Thoracic aorta (tissue), 2 donors: ENCODE data around the gene MED16. TPM values are rescaled to one million over a fixed set of nuclear protein-coding genes. Genes with fewer than 3 reads are reported as not detected.
A peak's percentile ranks its signal among the peaks of the same experiment; 100 is the strongest.

ENCODE experiments used
- ATAC-seq: fragments of 150-250 bp; one replicate; pipeline ENCODE4 v1.8.0; 2017; ENCODE audit warnings: low read depth; ENCODE audit not compliant: insufficient number of reproducible peaks, low FRiP score
- DNase-seq: peaks from one replicate; pipeline ENCODE4 v3.0.0-alpha.2; 2020; ENCODE audit warnings: low spot score
- H3K27ac ChIP-seq, 2 donors: fragments of 200-600 bp; sonication (generic); 1 replicate in 1 of 2; 2 replicates in 1 of 2; pipeline ENCODE4 v1.5.1; 2016; ENCODE audit warnings: mild to moderate bottlenecking in 2 of 2, moderate library complexity in 2 of 2
- H3K27me3 ChIP-seq: fragments of 200-600 bp; sonication (generic); replicated peaks from 2 replicates; pipeline ENCODE4 v1.6.0; 2016; ENCODE audit warnings: mild to moderate bottlenecking; ENCODE audit not compliant: insufficient read depth
- H3K36me3 ChIP-seq: fragments of 200-600 bp; sonication (generic); one replicate; pipeline ENCODE4 v1.5.1; 2016
- H3K4me1 ChIP-seq, 2 donors: fragments of 200-600 bp; sonication (generic); 1 replicate in 1 of 2; 2 replicates in 1 of 2; pipeline versions ENCODE4 v1.5.1 to v1.6.0; 2016; ENCODE audit warnings: low read depth in 2 of 2, mild to moderate bottlenecking in 1 of 2; ENCODE audit not compliant: control insufficient read depth in 1 of 2
- H3K4me3 ChIP-seq: fragments of 200-600 bp; sonication (generic); 2 replicates; pipeline ENCODE4 v1.5.1; 2016; ENCODE audit warnings: mild to moderate bottlenecking
- H3K9me3 ChIP-seq: fragments of 200-600 bp; sonication (generic); 2 replicates; pipeline ENCODE4 v1.5.1; 2016
- total RNA-seq, 2 donors: library from RNA; depleted of rRNA; stranded (reverse); fragments of >200 nt; gene quantifications; one replicate each; pipeline versions ENCODE4 v1.1.0 to v1.2.3, GENCODE V29; 2016
- TF ChIP-seq, protein P1 (sequence below): fragments of 200-600 bp; sonication (generic); IDR thresholded peaks from one replicate; pipeline ENCODE4 v1.5.1; 2019; ENCODE audit warnings: antibody characterized with exemption

MED16 gene
- total RNA-seq, 2 donors from 2014 or later: 29.1 to 38.0 TPM

DNA sequence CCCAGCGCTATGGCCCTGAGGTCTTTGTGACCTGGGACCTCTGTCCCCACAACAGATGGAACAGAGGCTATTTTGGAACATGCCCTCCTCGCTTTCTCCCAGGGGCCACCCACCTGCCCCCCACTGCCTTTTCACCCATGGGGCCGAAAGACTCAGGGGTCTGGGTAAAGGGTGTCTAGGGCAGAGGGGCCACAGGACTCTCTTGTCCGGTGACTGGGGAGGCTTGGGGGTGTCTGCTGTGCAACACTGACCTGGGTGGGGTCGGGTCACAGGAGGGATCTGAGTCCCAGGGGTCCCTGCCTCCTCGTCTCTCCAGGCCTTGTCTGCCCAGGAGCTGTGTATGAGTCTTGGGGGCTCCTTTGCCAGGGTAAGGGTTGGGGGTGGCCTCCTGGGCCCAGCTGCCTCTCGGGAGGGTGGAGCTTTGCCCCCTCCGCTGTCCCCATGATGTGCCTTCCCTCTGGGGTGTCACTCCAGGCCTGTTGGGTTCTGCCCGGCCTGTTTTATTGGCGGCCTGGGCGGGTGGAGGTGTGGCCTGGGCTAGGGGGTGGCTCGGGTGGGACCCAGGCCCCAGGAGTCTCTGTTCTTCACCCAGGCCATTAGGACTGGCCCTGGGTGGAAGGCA lies 34.9 kb upstream of the MED16 start:
- no peak for DNase-seq
- Histone ChIP-seq H3K27me3 (no peaks in the 10 kb centered on the region), H3K4me1 (peaks cover 17 to 35% of the 10 kb centered on the region in 2 donors), H3K27ac (no peak overlapping the region), H3K9me3 (no peaks in the 10 kb centered on the region), H3K4me3 (peak overlapping the region; percentile 79), H3K36me3 (no peaks in the 10 kb centered on the region)
- no peak for ATAC-seq
- TF ChIP-seq, protein P1, sequence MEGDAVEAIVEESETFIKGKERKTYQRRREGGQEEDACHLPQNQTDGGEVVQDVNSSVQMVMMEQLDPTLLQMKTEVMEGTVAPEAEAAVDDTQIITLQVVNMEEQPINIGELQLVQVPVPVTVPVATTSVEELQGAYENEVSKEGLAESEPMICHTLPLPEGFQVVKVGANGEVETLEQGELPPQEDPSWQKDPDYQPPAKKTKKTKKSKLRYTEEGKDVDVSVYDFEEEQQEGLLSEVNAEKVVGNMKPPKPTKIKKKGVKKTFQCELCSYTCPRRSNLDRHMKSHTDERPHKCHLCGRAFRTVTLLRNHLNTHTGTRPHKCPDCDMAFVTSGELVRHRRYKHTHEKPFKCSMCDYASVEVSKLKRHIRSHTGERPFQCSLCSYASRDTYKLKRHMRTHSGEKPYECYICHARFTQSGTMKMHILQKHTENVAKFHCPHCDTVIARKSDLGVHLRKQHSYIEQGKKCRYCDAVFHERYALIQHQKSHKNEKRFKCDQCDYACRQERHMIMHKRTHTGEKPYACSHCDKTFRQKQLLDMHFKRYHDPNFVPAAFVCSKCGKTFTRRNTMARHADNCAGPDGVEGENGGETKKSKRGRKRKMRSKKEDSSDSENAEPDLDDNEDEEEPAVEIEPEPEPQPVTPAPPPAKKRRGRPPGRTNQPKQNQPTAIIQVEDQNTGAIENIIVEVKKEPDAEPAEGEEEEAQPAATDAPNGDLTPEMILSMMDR: no peak

DNA sequence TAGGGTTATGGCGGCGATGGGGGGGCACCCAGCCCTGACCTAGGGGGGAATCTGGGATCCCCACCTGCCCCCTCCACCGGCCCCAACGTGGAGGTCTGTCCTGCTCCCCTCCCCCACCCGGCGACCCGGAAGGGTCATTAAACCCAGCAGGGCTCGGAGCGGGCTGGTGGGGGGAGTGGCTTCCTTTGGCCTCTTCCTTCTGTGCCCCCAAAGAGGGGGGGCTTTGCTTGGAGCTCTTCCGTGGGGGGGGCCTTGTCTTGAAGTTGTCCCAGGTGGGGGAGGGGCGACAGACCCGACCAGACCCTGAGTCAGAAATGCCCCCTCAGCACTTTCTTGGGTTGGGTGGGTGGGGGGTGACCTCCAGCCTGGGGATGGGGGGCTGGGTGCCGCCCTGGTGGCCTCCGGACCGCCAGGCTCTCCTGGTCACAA lies 34.4 kb upstream of the MED16 start:
- H3K9me3 ChIP-seq: no peaks in the 10 kb centered on the region
- no peaks in the 10 kb centered on the region for H3K27me3 ChIP-seq
- peak overlapping the region in 1 of 2 donors; percentile 41 for H3K27ac ChIP-seq
- TF ChIP-seq, protein P1: no peak
- peak overlapping the region; percentile 79 for H3K4me3 ChIP-seq
- peaks cover 12 to 29% of the 10 kb centered on the region in 2 donors for H3K4me1 ChIP-seq
- DNase-seq (no peak), ATAC-seq (no peak)
- H3K36me3 ChIP-seq: no peaks in the 10 kb centered on the region

DNA sequence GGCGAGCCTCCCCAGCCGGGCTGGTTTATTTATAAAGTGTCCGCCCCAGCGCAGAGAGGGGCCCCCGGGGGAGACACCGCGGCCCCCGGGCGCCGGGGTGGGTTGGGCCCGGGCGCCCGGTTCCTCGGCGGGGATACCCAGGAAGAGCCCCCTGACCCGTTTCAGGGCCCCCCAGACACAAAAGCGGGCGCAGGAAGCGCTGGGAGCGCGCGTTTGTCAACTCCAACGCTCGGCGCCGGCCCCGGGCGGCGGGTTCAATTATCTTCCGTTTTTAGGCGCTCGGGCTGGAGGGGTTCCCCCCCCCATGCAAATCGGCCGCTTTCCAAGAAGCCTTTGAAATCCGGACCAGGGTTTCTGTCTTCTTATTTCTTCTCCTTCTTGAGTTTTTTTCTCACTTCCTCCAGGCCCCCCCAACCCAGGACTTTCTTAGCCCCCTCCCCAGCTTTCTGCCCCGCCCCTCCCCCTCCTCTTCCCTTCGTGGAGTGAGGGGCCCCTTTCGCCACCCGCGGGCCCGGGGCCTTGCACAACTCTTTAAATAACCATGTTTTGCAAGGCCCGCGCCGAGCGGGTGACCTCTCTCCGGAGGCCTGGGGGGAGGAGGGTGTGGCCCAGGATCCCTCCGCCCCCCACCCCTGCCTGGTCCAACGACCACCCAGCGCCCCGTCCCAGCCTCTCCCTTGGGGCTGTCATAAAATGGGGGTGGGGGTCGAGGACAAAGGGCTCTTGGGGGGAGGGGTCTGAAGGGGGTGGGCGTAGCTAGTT lies 33.8 kb upstream of the MED16 start:
- peaks cover 11 to 29% of the 10 kb centered on the region in 2 donors for H3K4me1 ChIP-seq
- peak overlapping the region in 1 of 2 donors; percentile 46 for H3K27ac ChIP-seq
- H3K36me3 ChIP-seq: no peaks in the 10 kb centered on the region
- TF ChIP-seq, protein P1: no peak
- no peak for DNase-seq
- H3K9me3 ChIP-seq: no peaks in the 10 kb centered on the region
- H3K27me3 ChIP-seq: no peaks in the 10 kb centered on the region
- no peak for ATAC-seq
- peak overlapping the region; percentile 79 for H3K4me3 ChIP-seq

DNA sequence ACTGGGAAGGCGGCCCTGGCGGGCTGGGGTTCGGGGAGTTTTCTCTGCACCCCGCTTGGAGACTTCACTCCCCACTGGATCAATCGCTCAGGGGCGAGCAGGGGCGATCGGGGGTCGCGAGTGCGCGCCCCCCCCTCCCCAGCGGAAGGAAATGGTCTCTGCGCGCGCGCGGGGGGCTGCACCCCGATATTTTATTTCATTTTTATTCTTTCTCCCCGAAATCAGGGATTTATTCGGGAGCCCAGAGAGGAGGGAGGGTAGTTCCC lies 33.3 kb upstream of the MED16 start:
- H3K4me1 ChIP-seq: peaks cover 11 to 29% of the 10 kb centered on the region in 2 donors
- no peak for DNase-seq
- H3K27ac ChIP-seq: peak overlapping the region; percentile 38 to 46
- H3K9me3 ChIP-seq: no peaks in the 10 kb centered on the region
- no peaks in the 10 kb centered on the region for H3K36me3 ChIP-seq
- no peak for ATAC-seq
- H3K27me3 ChIP-seq: no peaks in the 10 kb centered on the region
- H3K4me3 ChIP-seq: peak overlapping the region; percentile 79
- TF ChIP-seq, protein P1: no peak

DNA sequence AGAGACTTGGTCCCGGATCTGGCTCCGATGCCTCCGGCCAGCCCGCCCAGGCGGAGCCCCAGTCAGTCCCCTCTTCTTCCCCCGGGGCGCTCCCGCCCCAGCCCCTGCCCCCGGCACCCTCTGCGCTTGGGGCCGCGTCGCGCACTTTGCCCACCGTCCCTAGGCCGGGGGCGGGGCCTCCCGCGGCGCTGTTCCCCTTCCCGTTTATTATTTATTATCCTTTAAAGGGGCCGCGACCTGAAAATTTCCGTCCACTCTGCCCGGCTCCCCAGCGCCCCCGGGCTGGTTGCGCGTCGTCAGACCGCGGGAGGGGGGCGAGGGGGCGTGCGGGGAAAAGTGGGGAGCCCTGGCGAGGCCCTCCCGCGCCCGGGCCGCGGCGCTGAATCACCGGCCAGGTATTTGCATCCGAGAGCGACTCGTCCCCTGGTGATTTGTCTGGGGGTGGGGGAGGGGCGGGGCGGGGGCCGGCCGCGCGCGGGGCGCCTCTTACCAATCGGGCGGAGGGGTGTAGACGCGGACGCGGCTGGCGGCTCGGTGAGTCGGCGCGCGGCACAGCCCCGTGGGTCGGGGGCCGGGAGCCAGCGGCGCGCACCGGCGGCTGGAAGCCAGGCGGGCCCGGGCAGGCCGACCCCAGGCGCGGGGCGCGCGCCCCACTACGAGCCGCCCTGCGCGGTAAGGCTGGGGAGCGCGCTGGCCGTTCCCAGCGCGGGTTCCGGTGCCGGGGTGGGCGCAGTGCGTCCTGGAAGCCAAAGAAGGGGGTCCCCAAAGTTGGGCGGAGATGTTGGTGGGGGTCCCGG lies 32.7 kb upstream of the MED16 start, which contains the start of gene ARID3A:
TSS of gene ARID3A (plus strand) at position 510 of the 797 bp plus-strand sequence. CDS start 3,494 bp downstream, outside the sequence.
- TF ChIP-seq, protein P1: no peak

More for the DNA sequence above, 32.7 kb upstream of the MED16 start, which contains the start of gene ARID3A:
- Histone ChIP-seq H3K4me1 (peaks cover 11 to 34% of the 10 kb centered on the region in 2 donors), H3K9me3 (no peaks in the 10 kb centered on the region), H3K27ac (peak within 1 kb of the TSS; percentile 38 to 46), H3K36me3 (no peaks in the 10 kb centered on the region), H3K4me3 (peak within 1 kb of the TSS; percentile 79), H3K27me3 (no peaks in the 10 kb centered on the region)
- DNase-seq (no peak), ATAC-seq (peak; percentile 46)
